K562 (cell line): ENCODE measurements around the gene ARHGAP42.

Source experiments
- CTCF ChIP-seq, 3 experiments: IDR thresholded peaks in 2 of 3; conservative IDR thresholded peaks in 1 of 3; 2 replicates each; pipeline ENCODE4 v1.5.1; 2011 to 2012; ENCODE audit warnings: low read length in 3 of 3, mild to moderate bottlenecking in 3 of 3, control low read depth in 2 of 3, improper control_type of control experiment in 1 of 3, inconsistent platforms in 1 of 3, low read depth in 1 of 3, mixed read lengths in 1 of 3, moderate library complexity in 1 of 3; ENCODE audit not compliant: insufficient read depth in 2 of 3
- EP300 ChIP-seq: IDR thresholded peaks from 2 replicates; pipeline ENCODE4 v1.6.1; 2012; ENCODE audit warnings: low read length, improper control_type of control experiment
- EZH2 ChIP-seq: IDR thresholded peaks from 2 replicates; pipeline ENCODE4 v1.6.1; 2012; ENCODE audit warnings: low read depth, mild to moderate bottlenecking, inconsistent platforms, low read length, borderline replicate concordance
- HDGF ChIP-seq: fragments of 450-650 bp; IDR thresholded peaks from 2 replicates; pipeline ENCODE4 v1.6.1; 2016
- PHF8 ChIP-seq: fragments of 200-600 bp; sonication (generic); IDR thresholded peaks from 2 replicates; pipeline ENCODE4 v1.6.1; 2012; ENCODE audit warnings: mixed run types, mild to moderate bottlenecking, inconsistent platforms, low read length, moderate library complexity, borderline replicate concordance
- PKNOX1 ChIP-seq: fragments of 450-650 bp; IDR thresholded peaks from 2 replicates; pipeline ENCODE4 v1.6.1; 2016
- SMARCA4 ChIP-seq: fragments of 450-650 bp; IDR thresholded peaks from 2 replicates; pipeline ENCODE4 v1.6.1; 2016
- ZNF23 ChIP-seq: fragments of 250-450 bp; sonication (Bioruptor Pico); IDR thresholded peaks from 2 replicates; pipeline ENCODE4 v1.4.0; 2020; ENCODE audit warnings: mild to moderate bottlenecking

GRCh38 chr11:100753172-100753543 lies 66.1 kb downstream of the ARHGAP42 start:
- no peak for TF ChIP-seq ZNF23 (CRISPR knock-in tag)
- no peak for TF ChIP-seq CTCF (IDR thresholded peaks at IDR 0.05 in 2 of 3, conservative IDR thresholded peaks at IDR 0.05 in 1 of 3; ENCODE audit: insufficient read depth in 2 of 3, low read depth in 1 of 3, low read length in 3 of 3)
- TF ChIP-seq PKNOX1 = no peak
- no peak for TF ChIP-seq EZH2
- TF ChIP-seq SMARCA4 = no peak
- no peak for TF ChIP-seq PHF8
- TF ChIP-seq HDGF = no peak
- no peak for TF ChIP-seq EP300
